K562 (cell line): ENCODE results near the gene KRT35. TPM values are rescaled to one million over a fixed set of nuclear protein-coding genes. Genes with fewer than 3 reads are reported as not detected.
A peak's percentile ranks its signal among the peaks of the same experiment; 100 is the strongest.

Experiments used
- ATAC-seq: fragments of 200-7000 bp; cut with Tn5 transposase; 3 replicates; pipeline ENCODE4 v1.9.1; 2020; ENCODE audit warnings: moderate library complexity
- BruUV-seq: library from RNA; stranded (reverse); fragments of 400-500 nt; replicated peaks from 2 replicates; lab custom pipeline; 2021; lab: Mats Ljungman, UMichigan
- CTCF ChIA-PET: fragments of 300-600 bp; formaldehyde crosslinking; extraction: SDS; loops from one replicate; lab custom pipeline; 2021; ENCODE audit warnings: low intra/inter-chr PET ratio; lab: Yijun Ruan, JAX
- POLR2A ChIA-PET: fragments of 300-600, 350-650 bp; sonication (Branson Sonifier 250); formaldehyde crosslinking; extraction: SDS; loops from one replicate; lab custom pipeline; 2021; ENCODE audit warnings: antibody characterized with exemption, inconsistent platforms; lab: Yijun Ruan, JAX
- DNase-seq, 4 experiments: peaks; one replicate each; pipeline versions ENCODE4 v3.0.0 to v3.0.0-alpha.2; 2011 to 2018; ENCODE audit warnings: low spot score in 3 of 4, mixed read lengths in 3 of 4; ENCODE audit errors: extremely low read depth in 1 of 4
- FAIRE-seq: peaks from 2 replicates; lab custom pipeline; 2011; peaks lifted over from hg19 to GRCh38; lab: Jason Lieb, UNC
- H2AFZ ChIP-seq: 2 replicates; pipeline ENCODE4 v1.6.0; 2011; ENCODE audit warnings: low read depth, low read length, control low read depth, inconsistent platforms
- H3K27ac ChIP-seq: fragments of 200-600 bp; 3 replicates; pipeline ENCODE4 v1.8.0; 2011; ENCODE audit warnings: low read depth, mild to moderate bottlenecking, control low read depth, inconsistent platforms, low read length, moderate library complexity, mixed read lengths; ENCODE audit errors: extremely low read depth
- H3K27me3 ChIP-seq, 2 experiments: fragments of 300-600 bp in 1 of 2; 2 replicates in 1 of 2; 3 replicates in 1 of 2; pipeline versions ENCODE4 v1.6.0 to v1.8.0; 2011; ENCODE audit warnings: inconsistent platforms in 2 of 2, low read length in 2 of 2, mild to moderate bottlenecking in 1 of 2, mixed read lengths in 1 of 2, moderate library complexity in 1 of 2; ENCODE audit not compliant: control insufficient read depth in 2 of 2, insufficient read depth in 2 of 2
- H3K36me3 ChIP-seq: fragments of 300-600 bp; 3 replicates; pipeline ENCODE4 v1.8.0; 2011; ENCODE audit warnings: mild to moderate bottlenecking, low read length, inconsistent platforms; ENCODE audit not compliant: control insufficient read depth, insufficient read depth
- H3K4me1 ChIP-seq, 2 experiments: fragments of 200-600 bp in 1 of 2; replicated peaks in 1 of 2; 2 replicates in 1 of 2; 3 replicates in 1 of 2; pipeline versions ENCODE4 v1.5.1 to v1.8.0; 2011; ENCODE audit warnings: inconsistent platforms in 2 of 2, low read length in 2 of 2, mild to moderate bottlenecking in 1 of 2, mixed read lengths in 1 of 2, moderate library complexity in 1 of 2; ENCODE audit not compliant: control insufficient read depth in 2 of 2, insufficient read depth in 2 of 2
- H3K4me2 ChIP-seq: 2 replicates; pipeline ENCODE4 v1.6.1; 2011; ENCODE audit warnings: low read length, control low read depth, inconsistent platforms, mixed read lengths; ENCODE audit not compliant: insufficient read depth
- H3K4me3 ChIP-seq: fragments of 200-600 bp; sonication (generic), shearing (Covaris generic); 2 replicates; pipeline ENCODE4 v1.5.1; 2016; ENCODE audit warnings: control low read depth, inconsistent platforms
- H3K79me2 ChIP-seq: fragments of 200-600 bp; 3 replicates; pipeline ENCODE4 v1.8.0; 2011; ENCODE audit warnings: low read length, inconsistent platforms; ENCODE audit not compliant: control insufficient read depth, insufficient read depth
- H3K9ac ChIP-seq, 2 experiments: 2 replicates each; pipeline versions ENCODE4 v1.6.0 to v1.6.1; 2011; ENCODE audit warnings: low read depth in 2 of 2, low read length in 2 of 2, control low read depth in 1 of 2, inconsistent platforms in 1 of 2, mild to moderate bottlenecking in 1 of 2, mixed read lengths in 1 of 2; ENCODE audit not compliant: insufficient read depth in 1 of 2
- H3K9me1 ChIP-seq: one replicate; pipeline ENCODE4 v1.6.0; 2011; ENCODE audit warnings: inconsistent platforms, mild to moderate bottlenecking, low read length, moderate library complexity; ENCODE audit not compliant: control insufficient read depth, insufficient read depth
- H3K9me3 ChIP-seq: replicated peaks from 2 replicates; pipeline ENCODE4 v1.5.1; 2011; ENCODE audit warnings: low read depth, low read length, inconsistent platforms; ENCODE audit not compliant: control insufficient read depth, insufficient read depth
- H4K20me1 ChIP-seq: replicated peaks from 2 replicates; pipeline ENCODE4 v1.6.1; 2011; ENCODE audit warnings: low read length, inconsistent platforms, mixed read lengths; ENCODE audit not compliant: control insufficient read depth, insufficient read depth
- POLR2A ChIP-seq: fragments of 450-650 bp; conservative IDR thresholded peaks from 2 replicates; pipeline ENCODE4 v1.6.1; 2016
- ZFP36 ChIP-seq: fragments of 150-350 bp; IDR thresholded peaks from 2 replicates; pipeline ENCODE4 v1.6.1; 2018; ENCODE audit warnings: low read length, low read depth; ENCODE audit not compliant: partially characterized antibody
- ZNF740 ChIP-seq, 3 experiments: fragments of 200-800 bp in 1 of 3; sonication (Bioruptor generic) in 1 of 3; sonication (generic) in 1 of 3; formaldehyde crosslinking in 1 of 3; IDR thresholded peaks; 2 replicates each; pipeline versions ENCODE4 v1.6.1 to v1.8.0; 2016 to 2022; ENCODE audit warnings: mild to moderate bottlenecking in 2 of 3, missing compliant biosample characterization in 2 of 3, missing genetic modification characterization in 2 of 3, missing genetic modification reagents in 1 of 3
- WGBS: fragments of 100-300 bp; shearing (Covaris generic); methylation state at CpG from one replicate; pipeline ENCODE4 v1.1.6; 2016; ENCODE audit warnings: low coverage, mixed read lengths; ENCODE audit not compliant: insufficient coverage; ENCODE audit errors: missing lambda C conversion rate; 5-methylcytosine and 5-hydroxymethylcytosine counted together
- in situ Hi-C: fragments of 300-500 bp; cut with MboI; formaldehyde crosslinking; loops from 4 replicates; pipeline ENCODE4 v1.15.0; 2018; ENCODE audit warnings: inconsistent platforms, mixed read lengths
- intact Hi-C: fragments of 100-400 bp; cut with micrococcal nuclease; formaldehyde crosslinking; loops from 2 replicates; pipeline ENCODE4 v1.14.2; 2022
- polyA plus RNA-seq, 8 experiments: library from polyadenylated mRNA; depleted of rRNA in 4 of 8; stranded (reverse) in 5 of 8; unstranded in 3 of 8; fragments of >200 nt; fragmentation: Nextera tagmentation in 2 of 8; fragmentation: Illumina TruSeq in 1 of 8; extraction: Ambion mirVana in 2 of 8; extraction: Trizol in 1 of 8; gene quantifications; 2 replicates each; pipeline versions ENCODE4 v1.2.1 to v1.2.3, GENCODE V29; 2011 to 2014; ENCODE audit warnings: inconsistent platforms in 1 of 8, missing spikeins in 1 of 8
- total RNA-seq, 7 experiments: library from RNA; depleted of rRNA in 6 of 7; stranded (reverse); fragments of >200 nt in 6 of 7; fragmentation: Illumina TruSeq in 2 of 7; extraction: Trizol in 2 of 7; gene quantifications; 2 replicates each; pipeline versions ENCODE4 v1.2.1 to v1.2.3, GENCODE V29; 2011 to 2021; ENCODE audit warnings: low replicate concordance in 1 of 7

The KRT35 gene
- total and polyA plus RNA-seq, 9 of the 15 experiments (the other 6 are each of a cell fraction or from before 2014, with no cell fraction given) = not detected

- POLR2A ChIA-PET = interaction anchor here (0.6 to 1.5 kb wide), 8 partner anchors 10 to 673 kb away, joined by 3 to 7 read pairs (median 3); no protein-coding TSS in a partner anchor
- FAIRE-seq = no peak
- TF ChIP-seq ZNF740 (CRISPR knock-in tag; IDR thresholded peaks at IDR 0.05) = no peak
- no peak for TF ChIP-seq ZNF740 (tag; IDR thresholded peaks at IDR 0.05)
- TF ChIP-seq POLR2A = no peak
- TF ChIP-seq ZFP36 = peak; percentile 92
- TF ChIP-seq, all 486 proteins: peak for 1
- in situ Hi-C loops (no loop called here), intact Hi-C loops (no loop called here)
- Histone ChIP-seq H3K9me3 (no peaks in the 10 kb centered on the region), H4K20me1 (no peaks in the 10 kb centered on the region), H3K9me1 (no peaks in the 10 kb centered on the region), H3K27ac (no peak overlapping the region), H3K4me3 (no peak overlapping the region), H3K36me3 (no peaks in the 10 kb centered on the region), H3K4me2 (no peak overlapping the region), H3K27me3 (no peaks in the 10 kb centered on the region), H3K4me1 (peaks cover 43 to 48% of the 10 kb centered on the region in 2 experiments), H3K79me2 (no peaks in the 10 kb centered on the region), H2AFZ (no peak overlapping the region), H3K9ac (peak overlapping the region in 1 of 2 experiments; percentile 63; a peak in 2 of 4 replicates)
- CTCF ChIA-PET = no interaction called here
- 62% methylated on average over 14 of the region's 14 CpGs for WGBS
- ATAC-seq (no peak), DNase-seq (no peak)
- BruUV-seq = no TSS peak
These were observed 35.3 kb upstream of the KRT35 start for GRCh38 chr17:41516147-41516829.
